ENCODE data around the gene PLSCR5. TPM values are rescaled to one million over a fixed set of nuclear protein-coding genes. Genes with fewer than 3 reads are reported as not detected.

Gene PLSCR5
- total and polyA plus RNA-seq, 7 donors: not detected

GRCh38 chr3:146640955-146641867 is 36.1 kb upstream of the PLSCR5 start:
- Histone ChIP-seq H3K27ac (no peak overlapping the region), H3K27me3 (ENCODE audit: insufficient read depth in 3 of 3, low read length in 2 of 3) (no peaks in the 10 kb centered on the region), H3K4me1 (no peaks in the 10 kb centered on the region), H3K4me3 (no peak overlapping the region), H3K9me3 (no peaks in the 10 kb centered on the region), H3K36me3 (ENCODE audit: insufficient read depth in 1 of 2, low read depth in 1 of 2) (no peaks in the 10 kb centered on the region)
- TF ChIP-seq, protein P1, sequence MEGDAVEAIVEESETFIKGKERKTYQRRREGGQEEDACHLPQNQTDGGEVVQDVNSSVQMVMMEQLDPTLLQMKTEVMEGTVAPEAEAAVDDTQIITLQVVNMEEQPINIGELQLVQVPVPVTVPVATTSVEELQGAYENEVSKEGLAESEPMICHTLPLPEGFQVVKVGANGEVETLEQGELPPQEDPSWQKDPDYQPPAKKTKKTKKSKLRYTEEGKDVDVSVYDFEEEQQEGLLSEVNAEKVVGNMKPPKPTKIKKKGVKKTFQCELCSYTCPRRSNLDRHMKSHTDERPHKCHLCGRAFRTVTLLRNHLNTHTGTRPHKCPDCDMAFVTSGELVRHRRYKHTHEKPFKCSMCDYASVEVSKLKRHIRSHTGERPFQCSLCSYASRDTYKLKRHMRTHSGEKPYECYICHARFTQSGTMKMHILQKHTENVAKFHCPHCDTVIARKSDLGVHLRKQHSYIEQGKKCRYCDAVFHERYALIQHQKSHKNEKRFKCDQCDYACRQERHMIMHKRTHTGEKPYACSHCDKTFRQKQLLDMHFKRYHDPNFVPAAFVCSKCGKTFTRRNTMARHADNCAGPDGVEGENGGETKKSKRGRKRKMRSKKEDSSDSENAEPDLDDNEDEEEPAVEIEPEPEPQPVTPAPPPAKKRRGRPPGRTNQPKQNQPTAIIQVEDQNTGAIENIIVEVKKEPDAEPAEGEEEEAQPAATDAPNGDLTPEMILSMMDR (IDR thresholded peaks at IDR 0.05): peak; percentile 40
- intact Hi-C loops (cut with DNase I): no loop called here
- DNase-seq: no peak
- 24 to 33% (median 27%) methylated on average over 3 of the region's 3 CpGs for WGBS, 3 donors
- ATAC-seq: no peak

DNA sequence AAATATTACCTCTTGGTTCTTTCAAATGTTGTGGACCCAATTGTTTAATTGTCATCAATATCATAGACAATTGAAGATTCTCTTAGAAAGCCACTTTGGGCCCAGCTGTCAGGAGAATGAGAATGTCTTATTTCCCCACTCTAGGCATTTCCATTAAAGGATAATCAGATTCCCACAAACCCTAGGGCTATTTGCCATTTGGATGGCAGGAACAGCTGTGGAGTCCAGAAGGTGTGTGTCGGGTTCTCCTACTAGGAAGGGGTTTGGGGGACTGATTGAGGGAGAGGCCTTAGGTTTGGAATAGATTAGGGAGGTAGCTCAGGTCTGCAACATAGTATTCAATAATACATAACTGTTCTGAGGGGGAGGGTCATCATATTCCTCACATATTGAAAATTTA is 35.2 kb upstream of the PLSCR5 start:
- ATAC-seq (no peak), DNase-seq (no peak)
- Histone ChIP-seq H3K27me3 (ENCODE audit: insufficient read depth in 3 of 3, low read length in 2 of 3) (no peaks in the 10 kb centered on the region), H3K9me3 (no peaks in the 10 kb centered on the region), H3K36me3 (ENCODE audit: insufficient read depth in 1 of 2, low read depth in 1 of 2) (no peaks in the 10 kb centered on the region), H3K27ac (no peak overlapping the region), H3K4me3 (no peak overlapping the region), H3K4me1 (no peaks in the 10 kb centered on the region)
- TF ChIP-seq, protein P1 (IDR thresholded peaks at IDR 0.05): no peak
- WGBS, 3 donors: 75 to 96% (median 75%) methylated on average over 1 of the region's 1 CpG
- intact Hi-C loops (cut with DNase I): no loop called here

DNA sequence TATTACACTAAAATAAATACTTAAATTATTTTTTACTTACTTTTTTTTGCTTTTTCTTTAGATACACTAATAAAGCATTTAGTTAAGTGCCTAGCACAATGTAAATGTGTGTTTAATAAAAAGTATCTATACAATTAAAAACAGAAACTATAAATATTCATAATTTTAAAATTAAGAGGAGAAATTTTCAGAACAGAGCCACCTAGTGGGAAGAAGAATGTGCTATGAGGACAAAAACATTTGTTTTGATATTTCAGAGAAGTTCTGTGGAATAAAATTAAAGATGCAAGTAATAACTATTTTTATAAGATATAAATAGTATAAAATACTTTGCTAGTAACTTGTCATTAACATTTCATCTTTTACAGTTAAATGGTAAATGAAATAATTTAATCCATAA is 33.6 kb upstream of the PLSCR5 start:
- Histone ChIP-seq H3K27me3 (ENCODE audit: insufficient read depth in 3 of 3, low read length in 2 of 3) (no peaks in the 10 kb centered on the region), H3K4me3 (no peak overlapping the region), H3K4me1 (no peaks in the 10 kb centered on the region), H3K36me3 (ENCODE audit: insufficient read depth in 1 of 2, low read depth in 1 of 2) (no peaks in the 10 kb centered on the region), H3K9me3 (no peaks in the 10 kb centered on the region), H3K27ac (no peak overlapping the region)
- DNase-seq (no peak), ATAC-seq (no peak)
- intact Hi-C loops (cut with DNase I): no loop called here
- TF ChIP-seq, protein P1 (IDR thresholded peaks at IDR 0.05): peak; percentile 15

- TF ChIP-seq, protein P1 (IDR thresholded peaks at IDR 0.05): no peak
- Histone ChIP-seq H3K9me3 (no peaks in the 10 kb centered on the region), H3K27ac (no peak overlapping the region), H3K4me3 (no peak overlapping the region), H3K4me1 (no peaks in the 10 kb centered on the region), H3K36me3 (ENCODE audit: insufficient read depth in 1 of 2, low read depth in 1 of 2) (no peaks in the 10 kb centered on the region), H3K27me3 (ENCODE audit: insufficient read depth in 3 of 3, low read length in 2 of 3) (no peaks in the 10 kb centered on the region)
- DNase-seq (no peak), ATAC-seq (no peak)
- WGBS, 3 donors: 79 to 89% (median 83%) methylated on average over 3 of the region's 3 CpGs
- intact Hi-C loops (cut with DNase I): no loop called here
These were observed 32.7 kb upstream of the PLSCR5 start for GRCh38 chr3:146637871-146638270.
